Brain microvascular endothelial cell (primary cell): ENCODE measurements around the gene EPHA10.

Experiments used
- DNase-seq: peaks from one replicate; pipeline ENCODE4 v3.0.0-alpha.2; 2020
- H3K27ac ChIP-seq: fragments of 250-450 bp; sonication (Bioruptor Pico); 2 replicates; pipeline ENCODE4 v1.5.1; 2020; ENCODE audit warnings: mild to moderate bottlenecking, moderate library complexity
- H3K27me3 ChIP-seq: fragments of 250-450 bp; sonication (Bioruptor Pico); replicated peaks from 2 replicates; pipeline ENCODE4 v1.5.1; 2020; ENCODE audit warnings: mild to moderate bottlenecking
- H3K36me3 ChIP-seq: fragments of 250-450 bp; sonication (Bioruptor Pico); replicated peaks from 2 replicates; pipeline ENCODE4 v1.5.1; 2020; ENCODE audit warnings: mild to moderate bottlenecking
- H3K4me3 ChIP-seq: 2 replicates; pipeline ENCODE4 v1.5.1; 2011; ENCODE audit warnings: low read depth, mild to moderate bottlenecking, control low read depth, low read length, moderate library complexity
- in situ Hi-C: cut with HindIII; loops from 2 replicates; pipeline ENCODE4 v1.10.0; 2017; ENCODE audit warnings: low sequenced_read_pairs, low pct_ligation_motif_present
- TF ChIP-seq, protein P1 (sequence below): IDR thresholded peaks from 2 replicates; pipeline ENCODE4 v1.5.1; 2011; ENCODE audit warnings: low read depth, mild to moderate bottlenecking, moderate library complexity, low read length, control low read depth, inconsistent platforms; ENCODE audit errors: missing control alignments

EPHA10 gene

DNA sequence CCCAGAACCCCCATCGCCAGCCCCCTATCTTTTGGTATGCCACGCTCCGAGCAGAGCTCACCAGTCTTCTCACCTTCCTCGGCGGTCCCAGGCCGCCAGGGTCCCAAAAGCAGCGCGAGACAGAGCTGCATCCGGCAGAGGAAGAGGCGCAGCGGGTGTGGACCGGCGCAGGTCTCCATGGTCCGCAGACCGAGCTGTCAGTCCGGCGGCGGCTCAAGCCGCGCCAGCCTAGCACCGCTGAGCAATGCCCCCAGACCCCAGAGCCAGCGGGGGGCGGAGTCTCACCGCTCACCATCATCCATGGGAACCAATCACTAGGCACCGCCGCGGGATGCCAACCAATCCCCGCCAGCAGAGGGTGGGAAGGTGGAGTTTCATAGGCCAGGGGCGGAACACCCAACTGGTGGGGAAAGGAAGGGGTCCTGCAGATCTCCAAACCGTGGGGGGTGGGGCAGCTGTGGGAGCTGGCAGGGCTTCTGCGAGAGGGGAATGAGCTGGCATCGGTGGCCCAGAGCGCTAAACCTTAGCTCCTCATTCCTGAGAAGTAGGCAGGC, at the start of gene EPHA10:
TSS of gene EPHA10 (minus strand) at position 233 of the 554 bp plus-strand sequence. CDS start at position 179, 54 bp downstream.
- in situ Hi-C loops, result no loop called here
- TF ChIP-seq, protein P1, sequence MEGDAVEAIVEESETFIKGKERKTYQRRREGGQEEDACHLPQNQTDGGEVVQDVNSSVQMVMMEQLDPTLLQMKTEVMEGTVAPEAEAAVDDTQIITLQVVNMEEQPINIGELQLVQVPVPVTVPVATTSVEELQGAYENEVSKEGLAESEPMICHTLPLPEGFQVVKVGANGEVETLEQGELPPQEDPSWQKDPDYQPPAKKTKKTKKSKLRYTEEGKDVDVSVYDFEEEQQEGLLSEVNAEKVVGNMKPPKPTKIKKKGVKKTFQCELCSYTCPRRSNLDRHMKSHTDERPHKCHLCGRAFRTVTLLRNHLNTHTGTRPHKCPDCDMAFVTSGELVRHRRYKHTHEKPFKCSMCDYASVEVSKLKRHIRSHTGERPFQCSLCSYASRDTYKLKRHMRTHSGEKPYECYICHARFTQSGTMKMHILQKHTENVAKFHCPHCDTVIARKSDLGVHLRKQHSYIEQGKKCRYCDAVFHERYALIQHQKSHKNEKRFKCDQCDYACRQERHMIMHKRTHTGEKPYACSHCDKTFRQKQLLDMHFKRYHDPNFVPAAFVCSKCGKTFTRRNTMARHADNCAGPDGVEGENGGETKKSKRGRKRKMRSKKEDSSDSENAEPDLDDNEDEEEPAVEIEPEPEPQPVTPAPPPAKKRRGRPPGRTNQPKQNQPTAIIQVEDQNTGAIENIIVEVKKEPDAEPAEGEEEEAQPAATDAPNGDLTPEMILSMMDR, result no peak
- H3K4me3 ChIP-seq, result no peak within 1 kb of the TSS
- no peak for DNase-seq
- peaks cover 47% of the 10 kb centered on the region for H3K27me3 ChIP-seq
- H3K36me3 ChIP-seq, result no peaks in the 10 kb centered on the region
- no peak within 1 kb of the TSS for H3K27ac ChIP-seq

DNA sequence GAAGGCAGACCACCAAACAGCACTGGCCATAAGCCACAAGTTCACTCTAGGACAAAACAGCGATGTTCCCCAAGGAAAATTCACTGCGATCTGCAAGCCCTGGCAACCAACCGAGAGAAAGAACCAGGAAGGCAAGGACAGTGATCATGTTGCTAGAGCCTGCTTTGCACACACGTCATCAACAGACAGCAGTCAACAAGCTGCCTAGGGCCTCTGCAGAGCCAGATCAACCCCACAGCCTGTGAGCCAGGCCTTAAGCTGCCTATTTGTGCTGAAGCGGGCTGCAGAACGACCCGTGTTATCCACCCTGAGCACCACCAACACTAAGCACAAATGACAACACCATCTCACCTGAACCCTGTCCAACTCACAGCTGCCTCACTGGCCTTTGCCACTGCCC, 49.3 kb upstream of the EPHA10 start:
- Histone ChIP-seq H3K36me3 (peaks cover 25% of the 10 kb centered on the region), H3K4me3 (no peak overlapping the region), H3K27me3 (no peaks in the 10 kb centered on the region), H3K27ac (no peak overlapping the region)
- TF ChIP-seq, protein P1, result no peak
- in situ Hi-C loops, result no loop called here
- no peak for DNase-seq

DNA sequence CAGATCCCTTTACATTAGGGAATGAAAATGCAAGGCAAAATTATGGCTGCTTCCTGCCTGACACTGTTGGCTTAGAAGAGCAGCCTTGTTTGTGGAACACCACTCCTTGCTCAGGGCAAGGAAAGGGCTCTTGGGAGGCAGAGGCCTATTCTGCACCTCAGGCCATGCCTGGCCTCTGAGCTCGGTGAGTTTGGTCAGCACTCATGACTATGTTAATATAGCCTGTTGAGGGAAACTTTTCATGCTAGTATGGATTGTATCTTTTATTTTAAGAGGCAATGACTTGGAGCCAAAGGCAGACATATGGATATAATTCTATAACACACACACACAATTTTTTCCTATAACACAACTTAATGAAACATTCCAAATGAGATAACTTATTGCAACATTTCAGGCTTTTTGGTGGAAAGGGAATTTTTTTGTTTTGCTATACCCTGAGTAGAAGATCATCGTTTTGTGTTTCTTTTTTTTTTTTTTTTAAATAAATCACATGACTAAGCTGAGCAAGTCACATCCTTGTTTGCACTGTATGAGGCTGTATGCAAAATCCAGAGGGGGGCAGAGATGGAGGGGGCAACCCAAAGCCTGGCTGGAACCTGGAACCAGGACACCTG, 48.7 kb upstream of the EPHA10 start:
- TF ChIP-seq, protein P1, result no peak
- Histone ChIP-seq H3K4me3 (no peak overlapping the region), H3K27ac (no peak overlapping the region), H3K27me3 (no peaks in the 10 kb centered on the region), H3K36me3 (peaks cover 23% of the 10 kb centered on the region)
- DNase-seq, result no peak
- in situ Hi-C loops, result no loop called here

DNA sequence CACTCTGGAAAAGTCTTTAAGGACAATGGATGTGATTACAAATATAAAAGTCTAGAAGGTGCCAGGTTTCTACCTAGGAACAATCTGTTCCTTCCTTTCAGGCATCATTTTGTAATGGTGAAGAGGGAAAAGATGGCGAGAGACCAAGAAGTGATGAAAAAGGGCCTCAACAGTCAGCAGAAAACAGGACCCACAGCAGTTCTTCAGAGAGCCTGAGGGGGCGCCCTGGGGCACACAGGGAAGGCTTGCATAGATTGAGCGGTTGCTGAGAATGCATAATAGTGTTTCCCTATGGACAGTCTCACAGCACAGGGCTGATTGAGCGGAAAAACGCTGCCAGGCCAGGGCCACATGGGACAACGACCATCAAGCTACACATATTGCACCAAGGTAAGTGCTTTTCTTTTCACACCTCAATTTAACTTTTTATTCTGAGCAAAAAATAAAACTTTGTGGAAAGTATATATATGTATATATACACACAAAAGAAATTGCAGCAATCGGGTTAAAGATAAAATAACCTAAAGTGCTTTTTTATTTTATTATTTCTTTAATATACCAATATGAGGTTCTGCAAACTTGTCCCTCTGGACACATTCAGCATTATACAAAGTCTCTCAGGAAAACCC, 46.2 kb upstream of the EPHA10 start:
- H3K27me3 ChIP-seq, result no peaks in the 10 kb centered on the region
- H3K27ac ChIP-seq, result no peak overlapping the region
- peak; percentile 83 for DNase-seq
- in situ Hi-C loops, result no loop called here
- H3K4me3 ChIP-seq, result no peak overlapping the region
- H3K36me3 ChIP-seq, result peaks cover 18% of the 10 kb centered on the region
- TF ChIP-seq, protein P1, result peak; percentile 97

DNA sequence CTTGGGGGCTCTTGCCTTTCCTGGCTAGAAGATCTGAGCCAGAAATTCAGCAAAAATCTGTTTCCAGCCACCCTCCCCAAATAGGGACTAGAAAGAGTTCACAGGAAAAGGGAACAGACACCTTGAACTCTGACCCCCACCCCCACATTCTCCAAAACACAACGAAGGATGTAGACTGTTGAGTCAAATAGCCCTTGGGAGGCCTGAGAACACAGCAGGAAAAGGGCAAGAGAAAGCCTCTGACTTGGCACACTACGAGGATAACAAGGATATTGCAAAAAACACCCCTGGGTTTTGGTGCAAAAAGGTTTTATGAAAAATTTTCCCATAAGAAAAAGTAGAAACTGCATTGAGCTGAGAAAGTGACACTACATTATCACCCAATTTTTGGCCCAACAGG, 45.0 kb upstream of the EPHA10 start:
- no peak overlapping the region for H3K27ac ChIP-seq
- H3K27me3 ChIP-seq, result no peaks in the 10 kb centered on the region
- TF ChIP-seq, protein P1, result no peak
- in situ Hi-C loops, result no loop called here
- no peak for DNase-seq
- H3K4me3 ChIP-seq, result no peak overlapping the region
- peaks cover 24% of the 10 kb centered on the region for H3K36me3 ChIP-seq
